GM06990 (cell line): ENCODE data around the gene MTHFD2L.
A peak's percentile ranks its signal among the peaks of the same experiment; 100 is the strongest.

Experiments used
- DNase-seq: peaks from one replicate; pipeline ENCODE4 v3.0.0-alpha.2; 2011; ENCODE audit not compliant: insufficient read length; ENCODE audit errors: extremely low read depth
- H3K27me3 ChIP-seq: replicated peaks from 2 replicates; pipeline ENCODE4 v1.6.0; 2011; ENCODE audit warnings: low read length; ENCODE audit not compliant: control insufficient read depth, insufficient read depth
- H3K36me3 ChIP-seq: 2 replicates; pipeline ENCODE4 v1.5.1; 2011; ENCODE audit warnings: low read length; ENCODE audit not compliant: control insufficient read depth, insufficient read depth
- H3K4me3 ChIP-seq: replicated peaks from 2 replicates; pipeline ENCODE4 v1.5.1; 2011; ENCODE audit warnings: low read depth, mild to moderate bottlenecking, control low read depth, low read length
- CTCF ChIP-seq: IDR thresholded peaks from 2 replicates; pipeline ENCODE4 v1.5.1; 2011; ENCODE audit warnings: low read length, control low read depth, mild to moderate bottlenecking, inconsistent platforms; ENCODE audit not compliant: insufficient read depth, poor library complexity, severe bottlenecking

The MTHFD2L gene

GRCh38 chr4:74181219-74181618 is 23.3 kb downstream of the MTHFD2L start:
- no peak for TF ChIP-seq CTCF
- no peak overlapping the region for H3K4me3 ChIP-seq
- no peaks in the 10 kb centered on the region for H3K27me3 ChIP-seq
- DNase-seq: no peak
- H3K36me3 ChIP-seq: no peaks in the 10 kb centered on the region

GRCh38 chr4:74188912-74189311 is 31.0 kb downstream of the MTHFD2L start:
- TF ChIP-seq CTCF: no peak
- DNase-seq: no peak
- H3K4me3 ChIP-seq: no peak overlapping the region
- no peaks in the 10 kb centered on the region for H3K36me3 ChIP-seq
- H3K27me3 ChIP-seq: no peaks in the 10 kb centered on the region

- Histone ChIP-seq H3K36me3 (no peaks in the 10 kb centered on the region), H3K4me3 (no peak overlapping the region), H3K27me3 (no peaks in the 10 kb centered on the region)
- peak; percentile 57 for TF ChIP-seq CTCF
- DNase-seq: peak; percentile 29
Observed at GRCh38 chr4:74189331-74190043, 31.6 kb downstream of the MTHFD2L start.

- no peak for DNase-seq
- Histone ChIP-seq H3K36me3 (no peaks in the 10 kb centered on the region), H3K4me3 (no peak overlapping the region), H3K27me3 (no peaks in the 10 kb centered on the region)
- no peak for TF ChIP-seq CTCF
Observed at GRCh38 chr4:74190332-74190731, 32.4 kb downstream of the MTHFD2L start.

- no peaks in the 10 kb centered on the region for H3K36me3 ChIP-seq
- DNase-seq: no peak
- H3K27me3 ChIP-seq: no peaks in the 10 kb centered on the region
- no peak for TF ChIP-seq CTCF
- no peak overlapping the region for H3K4me3 ChIP-seq
Observed at GRCh38 chr4:74190919-74191397, 33.0 kb downstream of the MTHFD2L start.
